GM15510 (cell line): ENCODE measurements around the gene AMACR.

Source experiments
- POLR2A ChIP-seq: IDR thresholded peaks from 3 replicates; pipeline ENCODE4 v1.6.1; 2011; ENCODE audit warnings: borderline replicate concordance; ENCODE audit not compliant: insufficient read length; ENCODE audit errors: extremely low read depth

Gene AMACR

GRCh38 chr5:33936381-33937016, 71.4 kb downstream of the AMACR start, which contains the start of gene RXFP3:
RXFP3 (plus strand) TSS chr5:33936386; CDS start chr5:33936741, 355 bp downstream.
- no peak for TF ChIP-seq POLR2A
